H1 (cell line): Measurements from ENCODE around the gene OMP. TPM values are rescaled to one million over a fixed set of nuclear protein-coding genes. Genes with fewer than 3 reads are reported as not detected.

Experiments
- KDM5A ChIP-seq: fragments of 200-600 bp; IDR thresholded peaks from 2 replicates; pipeline ENCODE4 v1.7.1; 2012; ENCODE audit warnings: mild to moderate bottlenecking, low read length, inconsistent platforms, mixed read lengths
- SIRT6 ChIP-seq: IDR thresholded peaks from one replicate; pipeline ENCODE4 v1.7.1; 2012; ENCODE audit warnings: low read length, inconsistent platforms
- SRF ChIP-seq: IDR thresholded peaks from 2 replicates; pipeline ENCODE4 v1.6.1; 2011; ENCODE audit warnings: mild to moderate bottlenecking, low read depth, low read length, moderate library complexity
- polyA plus RNA-seq, 7 experiments: library from polyadenylated mRNA; depleted of rRNA in 3 of 7; stranded (reverse) in 5 of 7; unstranded in 2 of 7; fragments of >200 nt in 5 of 7; fragments of 200-250 nt in 2 of 7; gene quantifications; 1 replicate in 5 of 7; 2 replicates in 1 of 7; 4 replicates in 1 of 7; pipeline versions ENCODE4 v1.2.1 to v1.2.3, GENCODE V29; 2011 to 2013; ENCODE audit warnings: missing spikeins in 2 of 7, mixed read lengths in 2 of 7
- total RNA-seq: library from RNA; stranded (reverse); fragmentation: NEBNext Ultra II Directional; extraction: Animal tissue kit (Norgen Biotek cat#: 25700); gene quantifications from 2 replicates; pipeline ENCODE4 v1.2.1, GENCODE V29; 2021
- TF ChIP-seq, protein P1 (sequence below): fragments of 300-600 bp; sonication (generic); IDR thresholded peaks from 2 replicates; pipeline ENCODE4 v1.7.1; 2012; ENCODE audit warnings: low read length, moderate library complexity, mild to moderate bottlenecking, inconsistent platforms; ENCODE audit not compliant: insufficient replicate concordance

Gene OMP
- total and polyA plus RNA-seq, 2 of the 8 experiments (the other 6 are each of a cell fraction or from before 2014, with no cell fraction given): not detected

DNA sequence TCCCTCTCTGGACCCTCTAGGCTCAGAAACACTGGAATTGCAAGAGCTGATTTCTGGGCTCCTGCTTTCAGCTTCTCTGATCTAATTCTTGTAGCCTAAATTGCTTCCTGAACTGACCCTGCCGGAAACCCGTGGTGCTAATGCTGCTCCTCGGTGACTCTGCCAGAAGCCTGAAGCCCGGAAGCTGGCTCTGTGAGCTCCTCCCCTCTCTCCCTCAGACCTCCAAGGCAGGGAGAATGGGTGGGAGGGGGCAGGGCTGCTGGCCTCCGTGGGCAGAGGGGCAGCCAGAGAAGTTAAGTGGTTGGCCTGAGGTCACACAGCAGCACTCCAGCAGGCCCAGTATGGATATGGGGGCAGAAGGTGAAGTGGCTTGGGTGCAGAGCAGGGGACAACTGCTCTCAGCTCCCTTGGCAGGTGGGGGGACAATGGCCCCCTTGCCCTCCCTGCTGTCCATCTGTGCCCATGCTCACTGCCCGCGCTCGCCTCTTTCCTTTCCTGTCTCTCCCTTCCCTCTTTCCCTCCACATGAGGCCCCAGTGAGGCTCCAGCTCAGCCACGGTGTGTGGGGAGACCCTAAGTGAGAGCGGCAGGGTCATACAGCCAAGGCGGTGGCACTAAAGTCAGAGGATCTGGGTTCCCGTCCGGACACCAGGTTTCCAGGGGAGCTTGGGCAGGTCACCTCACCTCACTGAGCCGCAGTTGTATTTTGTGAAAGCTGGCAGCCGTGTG lies 19.6 kb upstream of the OMP start (continued):
- TF ChIP-seq, protein P1, sequence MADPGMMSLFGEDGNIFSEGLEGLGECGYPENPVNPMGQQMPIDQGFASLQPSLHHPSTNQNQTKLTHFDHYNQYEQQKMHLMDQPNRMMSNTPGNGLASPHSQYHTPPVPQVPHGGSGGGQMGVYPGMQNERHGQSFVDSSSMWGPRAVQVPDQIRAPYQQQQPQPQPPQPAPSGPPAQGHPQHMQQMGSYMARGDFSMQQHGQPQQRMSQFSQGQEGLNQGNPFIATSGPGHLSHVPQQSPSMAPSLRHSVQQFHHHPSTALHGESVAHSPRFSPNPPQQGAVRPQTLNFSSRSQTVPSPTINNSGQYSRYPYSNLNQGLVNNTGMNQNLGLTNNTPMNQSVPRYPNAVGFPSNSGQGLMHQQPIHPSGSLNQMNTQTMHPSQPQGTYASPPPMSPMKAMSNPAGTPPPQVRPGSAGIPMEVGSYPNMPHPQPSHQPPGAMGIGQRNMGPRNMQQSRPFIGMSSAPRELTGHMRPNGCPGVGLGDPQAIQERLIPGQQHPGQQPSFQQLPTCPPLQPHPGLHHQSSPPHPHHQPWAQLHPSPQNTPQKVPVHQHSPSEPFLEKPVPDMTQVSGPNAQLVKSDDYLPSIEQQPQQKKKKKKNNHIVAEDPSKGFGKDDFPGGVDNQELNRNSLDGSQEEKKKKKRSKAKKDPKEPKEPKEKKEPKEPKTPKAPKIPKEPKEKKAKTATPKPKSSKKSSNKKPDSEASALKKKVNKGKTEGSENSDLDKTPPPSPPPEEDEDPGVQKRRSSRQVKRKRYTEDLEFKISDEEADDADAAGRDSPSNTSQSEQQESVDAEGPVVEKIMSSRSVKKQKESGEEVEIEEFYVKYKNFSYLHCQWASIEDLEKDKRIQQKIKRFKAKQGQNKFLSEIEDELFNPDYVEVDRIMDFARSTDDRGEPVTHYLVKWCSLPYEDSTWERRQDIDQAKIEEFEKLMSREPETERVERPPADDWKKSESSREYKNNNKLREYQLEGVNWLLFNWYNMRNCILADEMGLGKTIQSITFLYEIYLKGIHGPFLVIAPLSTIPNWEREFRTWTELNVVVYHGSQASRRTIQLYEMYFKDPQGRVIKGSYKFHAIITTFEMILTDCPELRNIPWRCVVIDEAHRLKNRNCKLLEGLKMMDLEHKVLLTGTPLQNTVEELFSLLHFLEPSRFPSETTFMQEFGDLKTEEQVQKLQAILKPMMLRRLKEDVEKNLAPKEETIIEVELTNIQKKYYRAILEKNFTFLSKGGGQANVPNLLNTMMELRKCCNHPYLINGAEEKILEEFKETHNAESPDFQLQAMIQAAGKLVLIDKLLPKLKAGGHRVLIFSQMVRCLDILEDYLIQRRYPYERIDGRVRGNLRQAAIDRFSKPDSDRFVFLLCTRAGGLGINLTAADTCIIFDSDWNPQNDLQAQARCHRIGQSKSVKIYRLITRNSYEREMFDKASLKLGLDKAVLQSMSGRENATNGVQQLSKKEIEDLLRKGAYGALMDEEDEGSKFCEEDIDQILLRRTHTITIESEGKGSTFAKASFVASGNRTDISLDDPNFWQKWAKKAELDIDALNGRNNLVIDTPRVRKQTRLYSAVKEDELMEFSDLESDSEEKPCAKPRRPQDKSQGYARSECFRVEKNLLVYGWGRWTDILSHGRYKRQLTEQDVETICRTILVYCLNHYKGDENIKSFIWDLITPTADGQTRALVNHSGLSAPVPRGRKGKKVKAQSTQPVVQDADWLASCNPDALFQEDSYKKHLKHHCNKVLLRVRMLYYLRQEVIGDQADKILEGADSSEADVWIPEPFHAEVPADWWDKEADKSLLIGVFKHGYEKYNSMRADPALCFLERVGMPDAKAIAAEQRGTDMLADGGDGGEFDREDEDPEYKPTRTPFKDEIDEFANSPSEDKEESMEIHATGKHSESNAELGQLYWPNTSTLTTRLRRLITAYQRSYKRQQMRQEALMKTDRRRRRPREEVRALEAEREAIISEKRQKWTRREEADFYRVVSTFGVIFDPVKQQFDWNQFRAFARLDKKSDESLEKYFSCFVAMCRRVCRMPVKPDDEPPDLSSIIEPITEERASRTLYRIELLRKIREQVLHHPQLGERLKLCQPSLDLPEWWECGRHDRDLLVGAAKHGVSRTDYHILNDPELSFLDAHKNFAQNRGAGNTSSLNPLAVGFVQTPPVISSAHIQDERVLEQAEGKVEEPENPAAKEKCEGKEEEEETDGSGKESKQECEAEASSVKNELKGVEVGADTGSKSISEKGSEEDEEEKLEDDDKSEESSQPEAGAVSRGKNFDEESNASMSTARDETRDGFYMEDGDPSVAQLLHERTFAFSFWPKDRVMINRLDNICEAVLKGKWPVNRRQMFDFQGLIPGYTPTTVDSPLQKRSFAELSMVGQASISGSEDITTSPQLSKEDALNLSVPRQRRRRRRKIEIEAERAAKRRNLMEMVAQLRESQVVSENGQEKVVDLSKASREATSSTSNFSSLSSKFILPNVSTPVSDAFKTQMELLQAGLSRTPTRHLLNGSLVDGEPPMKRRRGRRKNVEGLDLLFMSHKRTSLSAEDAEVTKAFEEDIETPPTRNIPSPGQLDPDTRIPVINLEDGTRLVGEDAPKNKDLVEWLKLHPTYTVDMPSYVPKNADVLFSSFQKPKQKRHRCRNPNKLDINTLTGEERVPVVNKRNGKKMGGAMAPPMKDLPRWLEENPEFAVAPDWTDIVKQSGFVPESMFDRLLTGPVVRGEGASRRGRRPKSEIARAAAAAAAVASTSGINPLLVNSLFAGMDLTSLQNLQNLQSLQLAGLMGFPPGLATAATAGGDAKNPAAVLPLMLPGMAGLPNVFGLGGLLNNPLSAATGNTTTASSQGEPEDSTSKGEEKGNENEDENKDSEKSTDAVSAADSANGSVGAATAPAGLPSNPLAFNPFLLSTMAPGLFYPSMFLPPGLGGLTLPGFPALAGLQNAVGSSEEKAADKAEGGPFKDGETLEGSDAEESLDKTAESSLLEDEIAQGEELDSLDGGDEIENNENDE: no peak
- TF ChIP-seq KDM5A (no peak), SRF (no peak), SIRT6 (no peak)
